G401.6 (cell line): Measurements from ENCODE around the gene H1-8.
A peak's percentile ranks its signal among the peaks of the same experiment; 100 is the strongest.
"Not testable (repeated sequence)": the region's sequence is repeated elsewhere in the genome, so short reads cannot be mapped to it uniquely, and the experiment has no call there.

Experiments
- FAIRE-seq: peaks from 2 replicates; lab custom pipeline; 2012; peaks lifted over from hg19 to GRCh38; lab: Jason Lieb, UNC

H1-8 gene, protein sequence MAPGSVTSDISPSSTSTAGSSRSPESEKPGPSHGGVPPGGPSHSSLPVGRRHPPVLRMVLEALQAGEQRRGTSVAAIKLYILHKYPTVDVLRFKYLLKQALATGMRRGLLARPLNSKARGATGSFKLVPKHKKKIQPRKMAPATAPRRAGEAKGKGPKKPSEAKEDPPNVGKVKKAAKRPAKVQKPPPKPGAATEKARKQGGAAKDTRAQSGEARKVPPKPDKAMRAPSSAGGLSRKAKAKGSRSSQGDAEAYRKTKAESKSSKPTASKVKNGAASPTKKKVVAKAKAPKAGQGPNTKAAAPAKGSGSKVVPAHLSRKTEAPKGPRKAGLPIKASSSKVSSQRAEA

DNA sequence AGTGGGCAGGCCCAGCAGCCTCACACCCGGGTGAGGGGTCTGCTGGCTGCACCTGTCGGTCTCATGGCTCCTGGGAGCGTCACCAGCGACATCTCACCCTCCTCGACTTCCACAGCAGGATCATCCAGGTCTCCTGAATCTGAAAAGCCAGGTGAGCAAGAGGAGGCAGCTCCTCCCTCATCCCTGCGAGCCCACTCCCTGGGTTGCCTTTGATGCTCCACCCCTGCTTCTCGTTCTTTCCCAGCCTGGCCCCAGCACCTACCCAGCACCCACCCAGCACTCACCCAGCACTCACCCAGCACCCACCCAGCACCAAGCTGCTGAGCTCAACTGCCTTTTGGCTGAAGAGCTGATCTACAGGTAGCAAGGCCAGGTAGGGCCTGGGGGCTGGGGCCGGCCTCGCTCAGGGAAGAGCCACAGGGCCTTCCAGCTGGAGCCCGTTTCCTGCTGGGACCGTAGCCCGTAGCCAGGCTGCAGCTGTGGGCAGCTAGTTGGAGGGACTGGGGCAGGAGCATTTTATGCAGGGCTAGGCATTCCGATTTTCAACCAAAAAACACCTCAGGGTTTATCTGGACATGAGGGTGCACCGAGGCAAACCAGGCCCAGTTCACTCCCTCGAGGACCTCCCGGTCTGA lies at the start of gene H1-8:
TSS of gene H1-8 (plus strand) at position 20 of the 635 bp plus-strand sequence. CDS start at position 64, 44 bp downstream.
- FAIRE-seq: no peak

DNA sequence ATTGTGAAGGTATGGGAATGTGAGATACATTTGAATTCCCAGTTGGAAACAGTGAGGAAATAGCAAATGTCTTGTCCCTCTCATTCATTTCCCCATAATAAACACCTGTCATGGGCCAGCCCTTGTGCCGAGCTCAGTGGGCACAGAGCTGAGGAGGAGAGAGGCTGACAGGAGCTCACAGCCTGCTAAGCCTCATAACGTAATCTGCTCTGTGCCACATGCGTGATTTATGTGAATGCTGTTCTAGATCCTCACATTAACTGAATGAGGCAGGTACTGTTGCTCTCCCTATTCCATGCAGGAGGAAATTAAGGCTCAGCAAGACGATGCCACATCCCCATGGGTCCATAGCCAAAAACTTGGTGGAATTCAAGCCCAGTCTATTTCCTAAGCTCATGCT lies 49.8 kb upstream of the H1-8 start:
- FAIRE-seq: no peak

DNA sequence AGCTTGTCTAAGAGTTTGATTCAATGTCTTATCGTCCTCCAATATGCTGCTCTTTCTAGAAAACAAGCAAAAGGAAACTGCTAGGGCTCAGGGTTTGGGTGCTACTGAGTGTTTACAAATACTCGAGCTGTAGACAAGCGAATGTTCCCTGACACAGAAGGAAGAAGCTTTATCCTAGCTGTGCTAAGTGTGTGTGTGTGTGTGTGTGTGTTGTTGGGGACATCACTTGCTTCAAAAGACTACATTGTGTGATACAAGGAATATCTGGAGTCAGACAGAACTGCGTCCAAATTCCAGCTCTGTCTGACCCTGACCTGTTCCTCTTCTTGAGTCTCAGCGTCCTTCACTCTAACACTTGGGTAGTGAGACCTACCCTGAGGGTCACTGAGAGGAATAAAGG lies 48.5 kb upstream of the H1-8 start:
- FAIRE-seq: not testable (repeated sequence)

DNA sequence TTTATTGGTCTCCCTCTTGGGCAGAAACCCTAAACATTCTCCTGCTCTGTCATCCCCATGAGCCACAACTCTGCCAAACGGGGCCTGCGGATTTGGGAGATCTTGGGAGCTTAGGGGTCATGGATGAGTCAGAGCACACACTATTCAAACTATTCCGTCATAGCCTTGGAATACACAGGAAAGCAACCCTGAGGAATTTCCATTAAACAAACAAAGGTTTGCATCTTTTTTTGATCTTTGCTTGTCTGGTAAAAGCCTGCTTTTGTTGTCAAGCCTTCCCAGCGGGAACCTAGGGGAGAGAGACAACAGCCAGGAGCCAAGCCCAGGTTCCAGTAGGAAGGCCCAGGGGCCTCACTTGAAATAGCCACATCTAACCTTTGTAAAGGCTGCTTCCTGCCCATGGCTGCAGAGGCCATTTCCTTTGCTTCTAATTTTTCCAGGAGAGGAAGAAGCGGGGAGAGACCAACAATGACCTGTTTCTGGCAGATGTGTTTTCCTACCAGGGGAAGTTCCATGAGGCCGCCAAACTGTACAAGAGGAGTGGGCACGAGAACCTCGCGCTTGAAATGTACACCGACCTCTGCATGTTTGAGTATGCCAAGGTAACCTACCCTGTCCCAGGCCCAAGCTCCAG lies 47.9 kb upstream of the H1-8 start:
- peak; percentile 21 for FAIRE-seq

DNA sequence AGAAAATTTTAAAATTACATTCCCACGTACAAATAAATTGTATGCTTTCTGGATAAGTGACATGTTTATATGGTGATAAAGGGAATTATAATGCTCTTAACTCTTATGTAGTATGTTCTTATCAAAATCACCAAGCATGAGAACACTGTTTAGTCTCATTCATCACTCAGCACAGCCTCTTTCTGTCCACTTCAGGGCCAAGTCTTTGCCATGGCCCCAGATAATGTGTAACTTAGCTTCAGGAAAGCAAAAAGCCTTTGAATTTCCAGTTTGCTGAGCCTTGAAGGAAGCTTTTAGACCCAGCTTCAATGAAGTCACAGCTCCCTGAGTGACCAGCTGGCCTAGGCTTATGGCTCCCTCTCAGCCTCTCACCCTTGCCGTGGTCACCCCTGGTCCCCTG lies 45.1 kb upstream of the H1-8 start:
- not testable (repeated sequence) for FAIRE-seq

DNA sequence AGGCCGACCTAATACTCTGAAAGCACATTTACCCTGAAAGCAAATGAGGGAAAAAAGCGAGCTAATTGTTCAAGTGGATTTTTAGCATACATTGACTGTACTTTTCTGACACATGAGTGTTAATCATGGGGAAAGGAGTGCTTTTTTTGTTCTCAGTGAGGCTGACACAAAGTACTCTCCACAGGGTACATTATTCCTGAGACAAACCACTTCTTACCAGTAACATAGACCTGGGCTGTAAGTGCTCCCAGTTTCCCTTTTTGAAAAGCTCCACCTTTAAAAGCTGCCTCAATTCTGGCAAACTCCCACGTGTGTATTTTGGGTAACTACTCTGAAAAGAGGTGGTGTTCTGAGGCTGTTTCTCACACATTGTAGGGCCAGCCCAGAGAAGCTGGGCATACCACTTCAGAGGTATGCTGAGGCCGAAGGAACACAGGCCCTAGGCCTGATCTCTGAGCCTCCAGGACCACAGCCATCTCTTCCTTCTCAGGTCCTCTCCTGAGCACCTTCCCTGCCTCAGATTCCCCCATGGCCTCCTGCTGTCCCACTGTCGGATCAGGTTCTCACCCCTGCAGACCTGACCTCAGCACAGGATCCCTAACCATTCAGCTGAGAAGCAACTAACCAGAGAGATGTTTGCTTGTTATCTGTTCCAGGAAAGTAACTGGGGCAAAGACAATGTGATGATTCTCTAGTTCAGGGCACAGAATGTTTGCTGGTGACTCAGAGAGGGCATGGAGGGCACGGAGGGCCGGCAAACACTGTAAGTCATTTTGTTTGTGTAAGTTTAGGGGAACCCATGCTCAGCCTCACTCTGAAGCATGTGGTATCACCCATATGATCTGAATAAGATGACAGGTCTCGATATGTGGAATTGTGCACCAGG lies 44.1 kb upstream of the H1-8 start:
- FAIRE-seq: not testable (repeated sequence)

DNA sequence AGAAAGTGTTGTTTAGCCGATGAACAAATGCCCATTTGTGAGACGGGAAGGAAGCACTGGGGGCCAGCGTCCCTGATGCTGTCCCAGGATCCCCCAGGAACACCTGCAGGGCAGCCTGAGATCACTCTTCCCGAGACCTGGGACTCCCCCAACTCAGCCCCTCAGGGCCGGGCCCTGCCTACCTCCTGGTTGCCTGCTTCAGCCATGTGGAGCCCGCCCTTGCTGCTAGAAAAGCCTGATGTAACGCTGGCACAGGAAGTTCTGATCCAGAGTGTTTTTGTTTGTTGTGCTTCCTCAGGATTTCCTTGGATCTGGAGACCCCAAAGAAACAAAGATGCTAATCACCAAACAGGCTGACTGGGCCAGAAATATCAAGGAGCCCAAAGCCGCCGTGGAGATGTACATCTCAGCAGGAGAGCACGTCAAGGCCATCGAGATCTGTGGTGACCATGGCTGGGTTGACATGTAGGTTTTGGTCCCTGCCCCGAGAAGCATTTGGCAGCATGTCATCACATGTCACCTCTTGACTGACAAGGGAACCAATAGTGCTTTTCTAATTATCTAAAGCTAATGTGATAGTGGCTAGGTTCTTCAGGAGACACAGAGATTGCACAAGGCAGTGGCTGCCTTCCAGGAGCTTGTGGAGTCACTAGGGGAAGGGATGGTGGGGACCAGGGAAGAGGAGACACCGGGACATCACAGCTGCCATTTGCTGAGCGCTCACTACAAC lies 43.2 kb upstream of the H1-8 start:
- FAIRE-seq: not testable (repeated sequence)

DNA sequence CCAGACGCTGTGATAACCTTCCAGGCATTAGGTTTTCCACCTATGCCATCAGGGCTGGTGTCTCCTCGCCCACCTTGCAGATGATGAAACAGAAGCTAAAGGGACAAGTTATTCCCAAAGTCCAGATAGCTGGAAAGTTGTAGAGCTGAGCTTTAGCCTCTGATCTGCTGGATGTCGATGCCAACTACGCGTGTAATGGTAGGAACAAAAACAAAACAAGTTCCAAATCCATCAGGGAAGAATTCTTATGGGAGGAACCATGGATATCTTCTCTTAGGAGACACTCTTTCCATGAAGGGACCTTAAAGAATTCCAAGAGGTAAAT lies 42.7 kb upstream of the H1-8 start:
- no peak for FAIRE-seq

DNA sequence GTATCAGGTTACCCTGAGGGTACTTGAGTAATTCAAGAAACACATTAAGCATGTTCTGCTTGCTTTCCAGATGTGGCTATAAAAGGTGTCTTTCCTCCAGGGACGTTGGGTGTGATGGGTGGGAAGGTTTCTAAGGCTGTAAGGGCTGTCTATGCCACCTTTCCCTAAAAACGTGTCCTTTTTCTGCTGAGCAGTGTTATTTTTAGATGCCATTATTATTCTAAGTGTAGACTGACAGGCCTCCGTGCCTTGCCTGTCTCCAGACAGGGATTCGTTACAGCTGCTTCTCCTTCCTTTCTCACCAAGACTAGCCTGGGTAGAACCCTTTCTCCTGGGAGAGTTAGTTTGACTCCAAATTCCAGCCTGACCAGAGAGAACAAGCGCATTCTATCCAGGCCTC lies 41.3 kb upstream of the H1-8 start:
- no peak for FAIRE-seq

DNA sequence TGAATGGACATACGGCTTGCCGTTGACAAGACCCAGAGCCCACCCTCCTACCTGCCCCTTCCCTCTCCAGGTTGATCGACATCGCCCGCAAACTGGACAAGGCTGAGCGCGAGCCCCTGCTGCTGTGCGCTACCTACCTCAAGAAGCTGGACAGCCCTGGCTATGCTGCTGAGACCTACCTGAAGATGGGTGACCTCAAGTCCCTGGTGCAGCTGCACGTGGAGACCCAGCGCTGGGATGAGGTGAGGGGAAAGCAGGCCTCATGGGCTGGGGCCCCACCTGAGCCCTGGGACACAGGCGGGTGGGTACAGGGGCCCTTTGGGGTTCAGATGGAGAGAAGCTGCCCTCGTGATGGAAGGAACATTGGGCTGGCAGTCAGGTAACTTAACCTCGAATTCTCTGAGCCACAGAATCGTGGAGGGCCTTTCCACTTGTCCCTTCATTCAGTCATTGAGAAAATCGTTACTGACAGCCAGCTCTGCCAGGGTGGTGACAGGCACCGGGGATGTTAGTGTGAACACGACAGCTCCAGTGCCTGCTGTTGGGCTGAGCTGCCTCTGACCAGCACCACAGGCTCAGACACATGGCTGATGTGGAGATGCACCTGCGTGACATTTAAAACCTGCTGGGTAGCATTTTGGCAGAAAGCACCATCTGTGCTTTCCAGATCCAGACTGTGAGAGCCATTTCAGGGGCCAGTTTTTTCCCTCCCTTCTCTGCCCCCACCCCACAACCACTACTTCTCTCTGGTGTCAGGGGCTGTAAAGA lies 40.1 kb upstream of the H1-8 start:
- FAIRE-seq: no peak

DNA sequence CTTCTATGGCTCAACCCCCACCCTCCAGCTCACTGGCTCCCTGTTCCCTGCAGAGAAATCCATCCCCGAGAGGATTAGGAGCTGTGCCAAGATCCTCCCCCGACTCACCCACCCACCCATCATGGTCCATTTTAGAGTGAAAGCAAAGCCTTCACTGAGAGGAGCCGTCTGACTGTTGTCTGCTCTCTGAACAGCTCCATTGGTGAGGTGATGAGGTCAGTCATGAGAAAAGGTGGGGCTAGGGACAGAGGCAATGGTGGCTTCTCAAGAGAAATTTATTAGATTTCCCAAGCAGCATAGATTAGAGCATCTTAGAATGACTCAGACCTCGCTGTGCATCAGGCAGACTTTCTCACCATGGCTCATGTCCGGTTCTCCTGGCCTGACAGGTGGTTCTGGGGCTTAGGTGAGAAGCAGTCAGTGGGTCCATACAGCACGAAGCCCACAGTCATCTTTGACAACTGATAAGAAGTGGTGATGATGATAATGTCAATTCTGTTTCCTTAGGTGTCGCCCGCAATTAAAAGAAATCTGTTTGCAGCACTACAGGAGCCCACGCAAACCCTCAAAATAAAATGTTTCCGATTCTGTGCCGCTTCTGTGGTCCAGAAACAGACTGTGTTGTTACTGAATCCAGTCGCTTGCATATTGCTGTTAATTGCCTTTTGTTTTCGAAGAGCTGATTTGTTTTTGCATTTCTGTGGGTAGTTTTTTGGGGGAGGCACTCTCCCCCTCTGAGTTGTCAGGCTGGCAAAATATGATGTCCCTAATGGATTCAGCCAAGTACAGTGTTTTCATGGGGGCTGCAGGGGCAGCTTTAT lies 39.3 kb upstream of the H1-8 start:
- FAIRE-seq: no peak

DNA sequence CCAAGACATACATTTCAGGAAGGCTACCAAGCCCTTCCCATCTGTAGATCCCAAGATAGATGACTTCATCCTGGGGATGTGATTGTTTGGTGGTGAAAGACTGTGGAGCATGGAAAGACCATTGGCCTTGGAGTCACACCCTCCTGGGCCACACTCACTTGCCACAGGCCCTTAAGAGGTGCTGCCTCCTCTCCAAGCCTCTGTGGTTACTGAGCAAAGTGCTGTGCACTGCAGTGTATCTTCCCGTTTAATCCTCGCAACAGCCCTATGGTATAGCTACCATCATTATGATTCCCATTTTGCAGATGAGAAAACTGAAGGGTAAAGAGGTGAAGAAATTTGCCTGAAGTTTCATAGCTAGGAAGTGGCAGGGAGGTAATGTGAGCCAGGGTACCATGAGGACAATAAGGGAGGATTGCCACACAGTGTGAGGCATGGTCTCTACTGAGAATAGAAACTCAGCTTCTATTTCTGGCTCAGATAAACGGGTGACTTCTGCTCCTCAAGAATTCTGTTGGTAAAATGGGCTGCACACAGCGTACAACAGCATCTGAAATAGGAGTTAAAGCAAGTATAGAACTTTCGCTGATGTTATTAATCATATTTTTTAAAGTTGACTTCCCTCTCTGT lies 38.4 kb upstream of the H1-8 start:
- no peak for FAIRE-seq

DNA sequence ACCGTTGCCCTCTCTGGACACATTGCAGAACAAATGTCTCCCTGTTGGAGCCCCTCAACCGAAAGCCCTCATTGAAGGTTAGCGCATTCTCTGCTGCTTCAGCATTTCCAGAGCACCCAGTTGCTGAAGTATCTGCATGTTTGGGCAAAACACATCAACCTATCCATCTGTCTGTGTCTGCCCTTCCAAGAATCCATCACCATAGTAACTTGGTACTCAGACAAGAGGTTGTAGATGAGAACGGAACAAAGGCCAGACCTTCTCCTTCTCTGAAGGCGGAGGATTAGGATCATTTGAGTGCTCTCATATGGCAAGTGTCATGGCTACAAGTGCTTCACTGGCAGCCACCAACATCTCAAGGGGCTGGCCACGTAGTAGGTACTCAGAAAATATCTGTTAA lies 37.6 kb upstream of the H1-8 start:
- no peak for FAIRE-seq

DNA sequence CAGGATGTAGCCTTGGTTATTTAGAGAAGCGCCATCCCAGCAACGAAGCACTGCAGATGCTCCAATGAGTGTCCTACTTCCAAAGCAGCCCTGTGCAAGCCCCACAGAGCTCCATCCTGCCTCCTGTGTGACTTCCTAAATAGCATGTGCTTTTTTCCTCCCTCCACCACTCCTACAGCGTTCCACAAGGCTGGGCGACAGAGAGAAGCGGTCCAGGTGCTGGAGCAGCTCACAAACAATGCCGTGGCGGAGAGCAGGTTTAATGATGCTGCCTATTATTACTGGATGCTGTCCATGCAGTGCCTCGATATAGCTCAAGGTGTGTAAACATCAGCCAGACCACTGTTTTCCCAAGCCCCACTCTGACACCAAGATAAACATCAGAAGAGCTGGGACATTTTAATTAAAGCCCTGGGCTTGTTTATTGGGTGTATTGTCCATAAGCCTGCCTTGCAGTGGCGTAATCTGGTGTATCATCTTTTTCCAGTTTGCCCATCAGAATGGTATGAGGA lies 36.7 kb upstream of the H1-8 start:
- FAIRE-seq: no peak

DNA sequence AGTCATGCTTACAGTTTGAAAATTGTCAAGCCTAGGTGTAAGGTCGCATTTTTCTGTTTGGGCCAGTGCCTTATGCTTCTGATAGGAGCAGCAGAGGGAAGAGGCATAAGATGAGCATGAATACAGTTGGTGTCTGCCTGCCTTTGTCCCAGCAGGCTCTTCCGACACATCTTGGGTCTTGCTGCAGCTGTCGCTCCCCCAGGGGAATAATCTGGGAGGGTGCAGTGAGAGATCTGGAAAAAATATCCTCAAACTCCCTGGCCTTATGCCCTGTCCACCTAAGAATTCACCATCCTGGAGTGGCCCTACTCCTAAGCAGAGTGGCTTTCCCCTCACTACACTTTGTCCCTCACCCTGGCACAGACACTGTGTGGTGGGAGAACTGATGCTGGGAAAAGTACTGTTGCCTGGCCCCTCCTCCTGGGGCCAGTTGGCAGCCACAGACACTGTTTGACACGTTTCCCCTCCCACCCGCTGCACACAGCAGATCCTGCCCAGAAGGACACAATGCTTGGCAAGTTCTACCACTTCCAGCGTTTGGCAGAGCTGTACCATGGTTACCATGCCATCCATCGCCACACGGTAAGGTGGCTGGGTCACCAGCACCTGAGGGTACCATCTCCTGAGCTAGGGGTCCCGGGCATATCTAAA lies 35.7 kb upstream of the H1-8 start:
- no peak for FAIRE-seq

DNA sequence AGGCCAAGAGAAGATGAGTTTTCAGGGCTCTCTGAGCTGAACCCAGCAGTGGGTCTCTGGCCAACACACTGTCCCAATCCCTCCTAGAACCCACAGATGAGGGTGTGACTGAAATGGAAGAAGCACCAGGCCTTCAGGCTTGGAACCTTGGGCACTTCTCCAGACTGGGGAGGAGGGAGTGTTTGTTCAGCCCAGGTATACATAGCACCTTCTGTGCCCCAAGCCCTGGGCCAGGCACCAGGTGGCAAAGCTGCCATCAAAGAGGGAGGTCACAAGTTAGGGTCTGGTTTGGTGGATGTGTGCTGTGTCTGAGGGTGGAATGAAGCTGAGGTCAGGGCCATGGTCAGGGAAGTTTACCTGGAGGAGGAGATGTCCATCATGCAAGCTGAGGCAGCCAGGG lies 30.4 kb upstream of the H1-8 start:
- FAIRE-seq: no peak

DNA sequence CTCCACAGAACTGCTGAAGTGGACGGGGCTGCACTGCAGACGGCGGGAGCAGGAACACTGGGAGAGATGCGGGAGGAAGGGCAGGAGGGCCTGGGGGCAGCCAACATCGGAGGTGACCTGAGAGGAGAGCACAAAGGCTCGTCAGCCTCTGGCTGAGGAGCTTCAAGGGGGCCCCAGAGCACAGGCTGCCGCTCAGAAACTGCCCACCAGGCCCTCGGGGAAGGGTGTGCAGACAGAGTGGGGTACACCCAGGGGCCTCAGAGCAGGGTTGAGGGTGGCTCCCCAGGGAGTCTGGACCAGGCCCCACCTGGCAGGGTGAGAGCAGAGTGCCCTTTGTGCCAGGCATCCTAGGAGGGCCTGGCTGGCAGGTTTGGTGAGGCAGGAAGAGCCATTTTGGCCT lies 29.3 kb upstream of the H1-8 start:
- FAIRE-seq: no peak

DNA sequence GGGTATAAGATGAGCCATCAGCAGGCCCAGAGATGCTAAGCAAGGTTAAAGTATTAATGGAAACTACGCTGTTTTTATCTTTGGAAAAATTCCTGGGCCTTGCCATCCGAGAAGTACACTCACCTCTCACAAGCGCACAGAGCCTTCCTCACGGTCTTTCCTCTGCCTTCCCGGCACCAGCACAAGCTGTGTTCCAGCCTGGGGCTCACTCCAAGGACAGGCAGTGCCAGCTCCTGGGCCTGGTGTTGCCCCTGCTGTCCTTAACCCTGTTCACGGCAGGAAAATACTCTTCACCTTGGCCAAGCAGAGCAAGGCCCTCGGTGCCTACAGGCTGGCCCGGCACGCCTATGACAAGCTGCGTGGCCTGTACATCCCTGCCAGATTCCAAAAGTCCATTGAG lies 28.9 kb upstream of the H1-8 start:
- no peak for FAIRE-seq

DNA sequence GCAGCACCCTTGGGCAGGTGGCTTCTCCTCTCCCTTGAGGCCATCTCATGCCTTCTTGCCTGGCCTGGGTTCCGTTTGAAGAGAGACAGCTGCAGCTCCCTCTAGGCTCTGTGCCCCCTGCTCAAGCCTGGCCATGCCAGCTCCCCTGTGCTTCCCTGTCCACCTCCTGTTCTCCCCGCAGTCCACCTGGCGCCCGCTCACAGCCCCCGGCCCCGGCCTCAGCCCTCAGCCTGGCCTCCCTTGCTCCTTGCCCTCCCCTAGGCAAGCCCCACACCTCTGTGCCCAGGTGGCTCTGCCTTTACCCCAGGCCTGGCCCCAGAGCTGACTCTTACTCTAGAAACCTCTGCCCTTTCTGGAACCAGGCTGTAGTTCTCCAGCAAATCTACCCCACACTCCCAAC lies 28.4 kb upstream of the H1-8 start:
- FAIRE-seq: no peak
